Stimulated activated naive CD8-positive, alpha-beta T cell treated with anti-CD3 and anti-CD28 coated beads, Interleukin-15, Interleukin-2, amounts not matched to agents 100 ng/mL and 50 ng/mL, for 24 hours (primary cell): ENCODE results near the gene PBOV1.

Experiments used
- H3K27ac Mint-ChIP-seq: one replicate; pipeline ENCODE4 v1.8.0; 2021; ENCODE audit warnings: mild to moderate bottlenecking, mixed read lengths
- H3K27me3 Mint-ChIP-seq: one replicate; pipeline ENCODE4 v1.8.0; 2021; ENCODE audit warnings: mixed read lengths
- H3K36me3 Mint-ChIP-seq: one replicate; pipeline ENCODE4 v1.8.0; 2021; ENCODE audit warnings: low read depth, mixed read lengths
- H3K4me1 Mint-ChIP-seq: one replicate; pipeline ENCODE4 v1.8.0; 2021; ENCODE audit warnings: low read depth, mixed read lengths
- H3K4me3 Mint-ChIP-seq: one replicate; pipeline ENCODE4 v1.8.0; 2021; ENCODE audit warnings: mild to moderate bottlenecking, mixed read lengths
- H3K9me3 Mint-ChIP-seq: one replicate; pipeline ENCODE4 v1.8.0; 2021; ENCODE audit warnings: mixed read lengths

PBOV1 gene

DNA sequence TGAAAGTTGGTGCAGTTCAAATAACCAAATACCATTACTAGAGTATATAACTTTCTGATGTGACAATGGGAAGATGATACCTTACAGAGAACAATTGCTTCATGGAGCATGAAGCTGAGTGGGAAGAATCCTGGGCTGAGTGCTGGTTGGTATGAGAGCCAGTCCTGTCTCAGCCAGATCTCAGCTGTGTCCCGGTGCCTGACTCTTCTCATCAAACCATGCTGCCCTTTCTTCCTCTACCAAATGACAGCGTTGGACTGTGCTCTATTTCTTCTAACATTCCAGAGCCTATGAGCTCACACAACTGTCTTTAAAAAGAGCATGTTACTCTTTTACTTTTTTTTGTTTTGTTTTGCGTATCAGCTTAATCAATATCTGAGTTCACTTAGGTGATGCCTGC, 27.5 kb upstream of the PBOV1 start:
- no peaks in the 10 kb centered on the region for H3K36me3 Mint-ChIP-seq
- H3K4me1 Mint-ChIP-seq = no peaks in the 10 kb centered on the region
- H3K27ac Mint-ChIP-seq = no peak overlapping the region
- no peak overlapping the region for H3K4me3 Mint-ChIP-seq
- H3K9me3 Mint-ChIP-seq = no peaks in the 10 kb centered on the region
- H3K27me3 Mint-ChIP-seq = peaks cover 16% of the 10 kb centered on the region

GRCh38 chr6:138242987-138243592, 24.8 kb upstream of the PBOV1 start:
- Mint-ChIP-seq H3K4me1 (no peaks in the 10 kb centered on the region), H3K27me3 (peaks cover 16% of the 10 kb centered on the region), H3K9me3 (no peaks in the 10 kb centered on the region), H3K36me3 (no peaks in the 10 kb centered on the region), H3K4me3 (no peak overlapping the region), H3K27ac (no peak overlapping the region)

- H3K27ac Mint-ChIP-seq = no peak overlapping the region
- H3K9me3 Mint-ChIP-seq = no peaks in the 10 kb centered on the region
- H3K4me1 Mint-ChIP-seq = no peaks in the 10 kb centered on the region
- H3K36me3 Mint-ChIP-seq = no peaks in the 10 kb centered on the region
- H3K4me3 Mint-ChIP-seq = no peak overlapping the region
- peaks cover 22% of the 10 kb centered on the region for H3K27me3 Mint-ChIP-seq
These were observed 23.6 kb upstream of the PBOV1 start for GRCh38 chr6:138241934-138242333.

GRCh38 chr6:138241381-138241780, 23.1 kb upstream of the PBOV1 start:
- Mint-ChIP-seq H3K9me3 (no peaks in the 10 kb centered on the region), H3K4me1 (no peaks in the 10 kb centered on the region), H3K4me3 (no peak overlapping the region), H3K27ac (no peak overlapping the region), H3K36me3 (no peaks in the 10 kb centered on the region), H3K27me3 (peaks cover 22% of the 10 kb centered on the region)

DNA sequence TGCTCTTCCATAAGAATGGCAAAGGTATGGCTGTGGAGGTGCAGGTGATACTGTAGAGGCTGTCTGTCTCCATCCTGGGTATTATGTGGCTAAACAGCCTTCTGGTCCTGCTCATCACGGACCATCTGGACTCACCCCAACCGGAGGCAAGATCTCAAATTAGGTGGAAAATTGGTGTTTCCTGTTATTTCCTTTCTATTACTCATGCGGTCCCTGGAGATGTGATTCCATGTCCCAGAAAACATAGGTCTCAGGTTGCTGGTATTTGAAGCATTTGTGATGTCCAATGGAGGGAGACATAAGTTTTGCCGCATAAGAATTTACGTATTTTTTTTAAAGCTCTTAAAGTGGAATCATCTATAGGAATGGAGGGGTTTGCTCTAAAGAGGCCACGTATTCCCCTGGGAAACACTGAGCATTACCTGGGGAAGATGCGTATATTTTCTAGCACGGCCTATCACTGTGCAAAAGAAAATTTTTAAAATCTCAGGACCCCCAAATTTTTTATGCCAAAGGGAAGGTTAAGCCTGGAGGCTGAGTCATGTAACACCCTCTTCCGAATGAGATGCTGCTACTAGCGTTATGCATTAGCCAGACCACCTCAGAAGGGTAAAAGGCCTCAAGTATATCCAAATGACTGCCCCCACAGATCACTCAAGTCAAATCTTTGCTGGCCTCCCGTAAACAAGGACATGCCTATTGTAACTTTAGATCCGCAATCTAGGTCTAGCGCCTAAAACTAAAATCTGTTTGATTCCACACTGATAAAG, 22.4 kb upstream of the PBOV1 start:
- H3K27me3 Mint-ChIP-seq = peaks cover 26% of the 10 kb centered on the region

DNA sequence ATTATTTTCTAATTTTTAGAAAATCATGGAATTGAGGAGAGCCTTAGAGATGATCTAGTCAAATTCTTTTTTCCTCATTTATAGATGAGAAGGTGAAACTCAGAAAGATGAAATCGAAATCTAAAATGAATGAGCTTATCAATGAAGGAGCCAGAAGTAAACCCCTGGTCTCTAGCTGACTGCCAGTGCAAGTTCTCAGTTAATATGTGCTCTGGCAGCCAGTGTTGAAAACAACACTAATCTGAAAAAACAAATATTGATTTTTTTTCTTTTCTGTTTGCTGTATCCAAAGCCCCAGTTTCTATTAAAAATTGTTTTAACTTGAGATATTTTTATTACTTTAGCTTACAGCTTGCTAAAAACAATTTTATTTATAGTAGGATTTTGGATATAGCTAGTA, 21.5 kb upstream of the PBOV1 start:
- Mint-ChIP-seq H3K9me3 (no peaks in the 10 kb centered on the region), H3K4me1 (no peaks in the 10 kb centered on the region), H3K4me3 (no peak overlapping the region), H3K27me3 (peaks cover 26% of the 10 kb centered on the region), H3K36me3 (no peaks in the 10 kb centered on the region), H3K27ac (no peak overlapping the region)

More for the DNA sequence above, 22.4 kb upstream of the PBOV1 start:
- Mint-ChIP-seq H3K9me3 (no peaks in the 10 kb centered on the region), H3K27ac (no peak overlapping the region), H3K4me1 (no peaks in the 10 kb centered on the region), H3K36me3 (no peaks in the 10 kb centered on the region), H3K4me3 (no peak overlapping the region)

DNA sequence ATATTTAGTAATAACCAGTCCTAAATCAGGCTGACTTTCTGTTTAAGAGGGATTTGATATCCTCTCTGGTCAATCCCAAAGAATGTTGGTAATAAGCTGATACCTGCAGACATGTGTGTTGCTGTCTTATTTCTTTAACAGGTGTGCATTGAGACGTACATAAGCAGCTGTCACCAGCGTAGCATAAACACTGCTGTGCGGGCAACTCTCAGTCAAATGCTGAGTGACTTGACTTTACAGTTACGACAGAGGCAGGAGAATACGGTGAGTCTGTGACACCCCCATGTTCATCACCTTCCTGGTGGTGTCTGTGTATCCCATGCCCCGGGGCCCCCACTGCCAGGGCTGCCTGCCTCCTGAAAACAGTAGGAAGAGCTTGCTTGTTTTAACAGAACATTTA, 20.1 kb upstream of the PBOV1 start:
- H3K27ac Mint-ChIP-seq = no peak overlapping the region
- peaks cover 21% of the 10 kb centered on the region for H3K27me3 Mint-ChIP-seq
- H3K4me3 Mint-ChIP-seq = no peak overlapping the region
- H3K36me3 Mint-ChIP-seq = no peaks in the 10 kb centered on the region
- no peaks in the 10 kb centered on the region for H3K4me1 Mint-ChIP-seq
- H3K9me3 Mint-ChIP-seq = no peaks in the 10 kb centered on the region

DNA sequence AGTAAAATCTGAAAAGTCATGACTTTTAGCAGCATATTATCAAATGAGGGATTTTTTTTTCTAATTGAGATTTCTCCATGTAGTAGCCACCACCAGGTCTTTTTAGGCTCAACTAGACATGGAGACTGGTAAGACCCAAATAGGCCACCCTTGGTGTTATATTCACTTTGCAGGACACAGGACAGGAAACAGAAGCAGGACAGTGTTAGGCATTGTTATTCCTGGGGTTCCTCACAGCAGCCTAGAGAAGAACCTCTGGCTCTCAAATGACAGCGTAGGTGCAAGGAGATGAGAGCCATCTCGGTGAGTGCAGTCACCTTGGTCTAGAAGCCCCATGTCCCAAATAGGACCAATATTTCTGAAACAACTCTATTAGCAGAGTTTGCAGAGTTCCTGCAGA, 19.2 kb upstream of the PBOV1 start:
- Mint-ChIP-seq H3K4me3 (no peak overlapping the region), H3K9me3 (no peaks in the 10 kb centered on the region), H3K27me3 (peaks cover 17% of the 10 kb centered on the region)

GRCh38 chr6:138235693-138236092, 17.4 kb upstream of the PBOV1 start:
- no peak overlapping the region for H3K4me3 Mint-ChIP-seq
- no peaks in the 10 kb centered on the region for H3K9me3 Mint-ChIP-seq
- no peaks in the 10 kb centered on the region for H3K4me1 Mint-ChIP-seq
- no peaks in the 10 kb centered on the region for H3K36me3 Mint-ChIP-seq
- no peak overlapping the region for H3K27ac Mint-ChIP-seq
- H3K27me3 Mint-ChIP-seq = peaks cover 14% of the 10 kb centered on the region

More for the DNA sequence above, 19.2 kb upstream of the PBOV1 start:
- Mint-ChIP-seq H3K4me1 (no peaks in the 10 kb centered on the region), H3K27ac (no peak overlapping the region), H3K36me3 (no peaks in the 10 kb centered on the region)

DNA sequence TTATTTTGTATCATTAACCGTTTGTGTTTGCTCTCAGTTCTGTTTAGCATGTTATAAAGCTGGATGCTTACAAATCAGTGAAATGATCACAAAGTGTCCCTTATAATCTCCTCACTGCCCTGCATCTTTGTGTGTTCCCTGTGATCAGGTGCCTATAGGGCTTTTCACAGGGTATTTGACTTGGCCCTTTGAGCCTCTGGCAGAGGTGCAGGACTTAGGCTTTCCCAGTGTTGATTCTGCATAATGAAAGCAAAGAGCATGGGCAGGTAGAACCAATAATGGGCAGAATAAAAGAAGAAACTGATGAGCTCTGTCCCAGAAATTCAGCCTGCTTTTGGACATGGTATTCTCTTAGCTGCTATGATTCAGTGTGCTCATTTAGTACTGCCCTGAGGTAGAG, 16.9 kb upstream of the PBOV1 start:
- H3K4me1 Mint-ChIP-seq = no peaks in the 10 kb centered on the region
- no peaks in the 10 kb centered on the region for H3K36me3 Mint-ChIP-seq
- H3K4me3 Mint-ChIP-seq = no peak overlapping the region
- no peak overlapping the region for H3K27ac Mint-ChIP-seq
- no peaks in the 10 kb centered on the region for H3K9me3 Mint-ChIP-seq
- peaks cover 15% of the 10 kb centered on the region for H3K27me3 Mint-ChIP-seq

GRCh38 chr6:138234363-138234762, 16.1 kb upstream of the PBOV1 start:
- Mint-ChIP-seq H3K36me3 (no peaks in the 10 kb centered on the region), H3K27me3 (peaks cover 15% of the 10 kb centered on the region), H3K27ac (no peak overlapping the region), H3K9me3 (no peaks in the 10 kb centered on the region), H3K4me1 (no peaks in the 10 kb centered on the region), H3K4me3 (no peak overlapping the region)

- Mint-ChIP-seq H3K27ac (no peak overlapping the region), H3K4me3 (no peak overlapping the region), H3K4me1 (no peaks in the 10 kb centered on the region), H3K27me3 (peaks cover 8% of the 10 kb centered on the region), H3K9me3 (no peaks in the 10 kb centered on the region), H3K36me3 (no peaks in the 10 kb centered on the region)
These were observed 13.1 kb upstream of the PBOV1 start for GRCh38 chr6:138231381-138231886.

DNA sequence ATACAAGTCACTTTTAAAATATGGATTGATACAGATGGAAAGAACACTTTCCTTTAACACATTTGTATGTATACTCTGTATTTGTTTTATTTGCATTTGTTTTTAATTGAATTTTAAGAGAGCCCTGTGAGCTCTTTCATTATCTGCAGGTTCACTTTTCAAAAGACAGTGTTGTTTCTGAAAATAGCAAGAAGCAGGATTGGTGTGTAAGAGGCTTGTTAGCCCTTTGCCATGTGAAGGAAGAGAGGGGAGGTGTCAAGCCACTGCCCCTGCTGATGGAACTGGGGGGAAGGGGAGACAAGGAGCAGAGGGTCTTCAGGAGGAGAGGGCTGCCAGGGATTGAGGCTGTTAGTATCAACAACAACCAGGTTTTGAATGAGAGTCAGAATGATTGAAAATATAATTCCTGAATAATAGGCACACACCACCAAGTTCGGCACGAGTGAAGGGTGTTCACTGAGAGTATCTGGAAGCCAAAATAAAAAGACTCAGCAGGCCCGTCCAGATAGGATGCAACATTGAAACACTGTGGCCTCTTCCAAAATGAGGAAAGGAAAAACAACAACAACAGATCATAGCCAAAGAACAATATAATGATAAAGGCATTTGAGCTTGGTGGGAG, 12.6 kb upstream of the PBOV1 start:
- no peak overlapping the region for H3K4me3 Mint-ChIP-seq
- H3K4me1 Mint-ChIP-seq = no peaks in the 10 kb centered on the region
- H3K27me3 Mint-ChIP-seq = peaks cover 4% of the 10 kb centered on the region
- no peak overlapping the region for H3K27ac Mint-ChIP-seq
- H3K9me3 Mint-ChIP-seq = no peaks in the 10 kb centered on the region
- H3K36me3 Mint-ChIP-seq = no peaks in the 10 kb centered on the region

GRCh38 chr6:138230221-138230620, 11.9 kb upstream of the PBOV1 start:
- H3K4me1 Mint-ChIP-seq = no peaks in the 10 kb centered on the region
- H3K9me3 Mint-ChIP-seq = no peaks in the 10 kb centered on the region
- no peaks in the 10 kb centered on the region for H3K36me3 Mint-ChIP-seq
- peaks cover 4% of the 10 kb centered on the region for H3K27me3 Mint-ChIP-seq
- no peak overlapping the region for H3K27ac Mint-ChIP-seq
- no peak overlapping the region for H3K4me3 Mint-ChIP-seq

GRCh38 chr6:138229663-138230179, 11.4 kb upstream of the PBOV1 start:
- H3K27me3 Mint-ChIP-seq = peaks cover 4% of the 10 kb centered on the region
- H3K9me3 Mint-ChIP-seq = no peaks in the 10 kb centered on the region
- no peak overlapping the region for H3K27ac Mint-ChIP-seq
- no peak overlapping the region for H3K4me3 Mint-ChIP-seq
- no peaks in the 10 kb centered on the region for H3K4me1 Mint-ChIP-seq
- no peaks in the 10 kb centered on the region for H3K36me3 Mint-ChIP-seq
